HG03103 (cell line): ENCODE results near the gene PEPD.
A peak's percentile ranks its signal among the peaks of the same experiment; 100 is the strongest.

ENCODE experiments used
- ATAC-seq: cut with Tn5 transposase; IDR thresholded peaks from one replicate; pipeline ENCODE4 v1.9.1; 2021; ENCODE audit warnings: low read depth; ENCODE audit not compliant: unreplicated experiment

PEPD gene

GRCh38 chr19:33375156-33375836, 146.3 kb downstream of the PEPD start:
- ATAC-seq: no peak

- no peak for ATAC-seq
Observed at GRCh38 chr19:33374236-33374714, 147.3 kb downstream of the PEPD start.

GRCh38 chr19:33373453-33374235, 147.9 kb downstream of the PEPD start, which contains the start of gene CEBPG:
TSS of gene CEBPG (plus strand) at chr19:33373709. CDS start at chr19:33379240, 5,531 bp downstream.
- ATAC-seq: peak; percentile 82

- ATAC-seq: no peak
Observed at GRCh38 chr19:33370783-33371182, 150.8 kb downstream of the PEPD start.

GRCh38 chr19:33368074-33368864, 153.3 kb downstream of the PEPD start:
- no peak for ATAC-seq

GRCh38 chr19:33366897-33367296, 154.7 kb downstream of the PEPD start:
- ATAC-seq: no peak

GRCh38 chr19:33366127-33366526, 155.5 kb downstream of the PEPD start:
- ATAC-seq: no peak

GRCh38 chr19:33365691-33366090, 155.9 kb downstream of the PEPD start:
- no peak for ATAC-seq

GRCh38 chr19:33363476-33363875, 158.1 kb downstream of the PEPD start:
- ATAC-seq: no peak

- ATAC-seq: no peak
Observed at GRCh38 chr19:33362508-33363228, 158.9 kb downstream of the PEPD start.

- ATAC-seq: no peak
Observed at GRCh38 chr19:33359581-33359980, 162.0 kb downstream of the PEPD start.

- ATAC-seq: no peak
Observed at GRCh38 chr19:33358408-33358807, 163.2 kb downstream of the PEPD start.

- no peak for ATAC-seq
Observed at GRCh38 chr19:33357556-33357955, 164.0 kb downstream of the PEPD start.

- no peak for ATAC-seq
Observed at GRCh38 chr19:33355535-33355934, 166.1 kb downstream of the PEPD start.

- ATAC-seq: no peak
Observed at GRCh38 chr19:33350538-33351309, 170.9 kb downstream of the PEPD start.

GRCh38 chr19:33349319-33350289, 172.0 kb downstream of the PEPD start:
- no peak for ATAC-seq

- ATAC-seq: no peak
Observed at GRCh38 chr19:33348301-33349010, 173.1 kb downstream of the PEPD start.

- no peak for ATAC-seq
Observed at GRCh38 chr19:33347300-33347699, 174.3 kb downstream of the PEPD start.
